ENCODE data around the gene TEDDM1. TPM values are rescaled to one million over a fixed set of nuclear protein-coding genes. Genes with fewer than 3 reads are reported as not detected.
A peak's percentile ranks its signal among the peaks of the same experiment; 100 is the strongest.
"Not testable (repeated sequence)": the region's sequence is repeated elsewhere in the genome, so short reads cannot be mapped to it uniquely, and the experiment has no call there.

The TEDDM1 gene, protein sequence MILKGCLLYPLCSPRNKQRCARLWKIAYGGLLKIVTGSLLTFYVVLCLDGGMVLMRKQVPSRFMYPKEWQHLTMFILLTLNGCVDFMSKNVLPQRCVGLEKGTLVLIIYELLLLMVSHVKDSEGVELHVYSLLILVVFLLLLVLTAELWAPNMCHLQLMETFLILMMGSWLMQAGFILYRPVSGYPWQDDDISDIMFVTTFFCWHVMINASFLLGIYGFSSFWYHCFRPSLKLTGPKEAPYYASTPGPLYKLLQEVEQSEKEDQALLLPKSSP
- not detected for total RNA-seq

DNA sequence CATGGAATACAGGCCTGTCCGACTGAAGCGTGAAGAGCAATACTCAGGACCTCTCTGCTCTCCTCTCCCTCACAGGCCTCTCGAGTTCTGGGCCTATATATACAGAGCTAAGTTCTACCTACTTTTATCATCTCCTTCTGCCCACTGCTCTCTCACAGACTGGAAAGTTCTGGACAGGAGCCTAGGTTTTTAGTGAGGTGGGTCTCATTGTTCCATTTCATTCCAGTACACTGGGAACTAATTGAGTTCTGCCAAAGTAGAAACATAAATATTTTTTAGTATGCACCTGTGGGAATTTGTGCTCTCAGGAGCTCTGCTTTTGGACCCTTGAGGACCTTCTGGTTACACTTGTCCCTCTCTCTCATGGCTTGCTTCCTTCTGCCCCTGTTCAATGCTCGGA is at the start of gene TEDDM1:
Gene TEDDM1 (minus strand): TSS at position 101 of the 400 bp plus-strand sequence. CDS start 182 bp downstream, outside the sequence.
- DNase-seq (ENCODE audit: low read depth in 2 of 3, low spot score in 2 of 3) = no peak

DNA sequence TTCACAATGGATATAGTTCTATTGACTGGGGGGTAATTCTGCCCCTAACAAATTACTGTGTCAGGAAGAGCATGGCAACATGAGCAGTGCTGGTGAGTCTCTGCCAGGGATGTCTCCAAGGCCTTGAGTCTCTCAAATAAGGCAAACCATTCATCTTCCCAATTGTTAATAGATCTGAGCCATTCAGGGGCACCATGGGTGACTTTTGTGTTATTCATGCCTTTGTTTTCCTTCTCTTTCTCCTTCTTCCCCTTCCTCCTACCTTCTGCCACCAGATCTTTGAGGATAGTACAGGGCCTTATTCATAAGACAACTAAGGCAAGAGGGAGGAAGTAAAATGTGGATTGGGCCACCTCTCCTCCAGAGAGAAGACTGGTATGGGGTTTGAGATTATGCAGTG is 49.6 kb upstream of the TEDDM1 start, which contains the start of gene RGSL1:
Gene RGSL1 (plus strand): TSS at position 60 of the 400 bp plus-strand sequence. CDS start 20 bp downstream, at position 80.
- no peak for DNase-seq (ENCODE audit: low read depth in 2 of 3, low spot score in 2 of 3)

DNA sequence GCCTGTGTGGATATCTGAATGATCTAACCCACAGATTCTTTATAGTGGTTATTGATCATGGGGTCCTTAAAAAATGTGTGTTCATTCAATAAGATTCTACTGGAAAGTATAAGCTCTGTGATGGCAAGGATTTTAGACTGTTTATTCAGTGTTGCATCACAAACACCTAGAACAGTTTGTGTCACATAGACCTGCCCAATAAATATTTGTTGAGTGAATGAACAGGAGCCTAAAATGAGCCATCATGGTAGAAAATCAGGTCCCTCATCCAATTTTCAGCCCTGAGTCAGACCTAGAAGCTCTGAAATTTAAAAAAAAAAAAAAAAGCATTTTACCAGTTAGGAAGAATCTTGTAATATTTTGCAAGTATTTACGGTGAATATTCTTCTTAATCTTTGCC is 47.2 kb upstream of the TEDDM1 start:
- no peak for DNase-seq (ENCODE audit: low read depth in 2 of 3, low spot score in 2 of 3)

DNA sequence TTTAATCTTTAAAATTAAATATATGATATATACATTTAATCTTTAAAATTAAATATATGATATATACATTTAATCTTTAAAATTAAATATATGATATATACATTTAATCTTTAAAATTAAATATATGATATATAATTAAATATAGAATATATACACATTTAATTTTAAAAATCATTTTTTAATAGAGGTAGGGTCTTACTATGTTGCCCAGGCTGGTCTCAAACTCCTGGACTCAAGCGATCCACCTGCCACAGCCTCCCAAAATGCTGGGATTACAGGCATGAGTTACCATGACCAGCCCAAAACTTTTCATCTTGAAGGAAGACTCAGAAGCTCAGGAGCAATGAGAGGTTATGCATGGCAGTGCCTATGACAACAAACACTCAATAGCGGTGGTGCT is 46.7 kb upstream of the TEDDM1 start:
- DNase-seq (ENCODE audit: low read depth in 2 of 3, low spot score in 2 of 3) = not testable (repeated sequence)

DNA sequence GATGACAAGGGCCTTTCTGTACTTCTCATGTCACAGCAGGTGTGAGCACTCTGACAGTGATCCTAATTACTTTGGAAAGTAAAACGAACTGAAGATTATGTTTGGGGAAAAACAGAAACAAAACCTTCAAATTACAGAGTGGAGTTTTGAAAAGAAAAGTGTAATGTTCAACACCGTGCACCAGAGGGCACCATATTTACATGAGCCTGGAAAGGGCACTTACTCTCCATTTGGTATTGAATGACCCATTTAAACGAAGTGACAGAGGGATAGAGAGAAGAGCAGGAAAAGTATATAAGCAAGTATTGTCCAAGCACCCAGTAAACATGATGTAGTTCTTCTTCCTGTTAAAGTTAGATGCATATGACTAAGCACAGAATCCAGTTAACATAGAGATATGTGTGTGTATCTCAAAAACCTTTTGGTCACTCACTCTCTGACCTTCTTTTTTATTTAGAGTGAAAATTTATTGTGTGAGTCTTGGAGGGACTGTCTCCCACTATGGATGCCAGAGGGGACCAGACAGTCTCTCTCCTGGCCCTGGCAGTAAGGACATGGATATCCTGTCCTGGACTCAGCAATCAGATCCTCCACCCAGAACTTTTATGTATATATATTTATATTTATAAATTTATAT is 45.7 kb upstream of the TEDDM1 start:
- DNase-seq (ENCODE audit: low read depth in 2 of 3, low spot score in 2 of 3) = peak in 2 of 3 donors; percentile 45 to 60

DNA sequence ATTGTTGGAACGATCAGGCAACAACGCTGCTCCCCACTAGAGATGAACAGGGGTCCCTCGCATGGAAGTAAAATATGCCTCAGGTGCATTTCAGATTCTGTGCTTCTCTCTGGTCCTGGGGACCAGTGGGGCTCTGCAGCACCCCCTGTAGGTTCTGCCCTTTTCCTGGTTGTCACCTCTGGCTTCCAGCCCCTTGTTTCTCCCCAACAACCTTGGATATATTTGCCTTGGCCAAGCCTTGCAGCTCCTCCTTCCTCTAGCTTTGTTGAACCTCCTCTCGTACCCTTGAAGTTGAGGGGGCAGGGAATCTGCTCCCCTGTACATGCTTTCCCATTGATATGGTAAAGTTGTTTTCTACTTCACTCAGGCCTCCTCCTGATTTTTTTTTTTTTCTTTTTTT is 44.0 kb upstream of the TEDDM1 start:
- DNase-seq (ENCODE audit: low read depth in 2 of 3, low spot score in 2 of 3) = no peak

DNA sequence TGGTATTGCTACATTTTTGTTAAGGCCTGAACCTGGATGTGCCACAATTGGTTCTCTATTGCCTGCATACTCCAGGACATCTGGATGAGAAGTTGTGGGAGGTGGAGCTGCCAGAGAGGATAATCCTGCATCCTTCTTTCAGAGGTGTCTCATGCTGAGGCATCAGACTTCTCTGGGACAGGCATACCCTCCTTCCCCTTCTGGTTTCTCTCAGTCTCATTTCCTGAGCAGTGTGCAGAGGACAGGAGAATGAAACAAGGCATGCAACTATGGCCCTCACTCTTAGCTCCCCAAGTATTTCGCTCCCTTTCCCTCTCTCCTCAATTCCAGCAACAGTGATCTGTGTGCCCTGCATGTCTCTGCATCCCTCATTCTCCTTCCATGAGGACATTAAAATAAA is 41.9 kb upstream of the TEDDM1 start:
- DNase-seq (ENCODE audit: low read depth in 2 of 3, low spot score in 2 of 3) = no peak

DNA sequence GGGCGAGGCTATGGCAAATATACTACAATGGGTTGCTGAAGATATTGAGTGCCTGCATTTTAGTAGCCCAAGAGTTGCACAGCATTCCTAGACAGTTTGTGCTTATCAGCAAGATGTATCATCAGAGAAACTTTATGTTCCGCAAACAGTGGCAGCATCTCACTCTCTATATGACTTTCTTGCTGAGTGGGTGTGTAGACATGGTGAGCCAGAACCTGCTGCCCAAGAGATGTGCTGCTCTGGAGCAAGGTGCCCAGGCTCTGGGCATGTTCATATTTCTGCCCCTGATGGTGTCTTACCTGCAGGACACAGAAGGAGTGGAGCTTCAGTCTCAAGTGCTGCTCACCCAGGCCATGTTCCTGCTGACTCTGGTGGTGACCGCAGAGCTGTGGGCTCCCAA is 41.3 kb upstream of the TEDDM1 start:
- DNase-seq (ENCODE audit: low read depth in 2 of 3, low spot score in 2 of 3) = no peak

DNA sequence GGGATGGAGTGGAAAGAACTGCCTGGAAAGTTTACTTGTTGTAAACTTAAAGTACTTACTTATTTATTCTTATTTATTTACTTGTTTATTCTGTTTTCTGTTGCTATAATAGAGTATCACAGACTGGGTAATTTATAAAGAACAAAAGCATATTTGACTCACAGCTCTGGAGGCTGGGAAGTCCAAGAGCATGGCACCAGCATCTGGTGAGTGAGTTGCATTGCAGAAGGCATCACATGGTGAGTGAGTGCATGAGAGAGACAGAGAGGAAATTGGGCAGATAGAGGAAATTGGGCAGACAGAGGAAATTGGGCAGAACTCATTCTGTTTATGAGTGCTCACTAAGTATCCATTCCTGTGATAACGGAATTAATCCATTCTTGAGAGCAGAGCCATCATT is 37.9 kb upstream of the TEDDM1 start:
- no peak for DNase-seq (ENCODE audit: low read depth in 2 of 3, low spot score in 2 of 3)

DNA sequence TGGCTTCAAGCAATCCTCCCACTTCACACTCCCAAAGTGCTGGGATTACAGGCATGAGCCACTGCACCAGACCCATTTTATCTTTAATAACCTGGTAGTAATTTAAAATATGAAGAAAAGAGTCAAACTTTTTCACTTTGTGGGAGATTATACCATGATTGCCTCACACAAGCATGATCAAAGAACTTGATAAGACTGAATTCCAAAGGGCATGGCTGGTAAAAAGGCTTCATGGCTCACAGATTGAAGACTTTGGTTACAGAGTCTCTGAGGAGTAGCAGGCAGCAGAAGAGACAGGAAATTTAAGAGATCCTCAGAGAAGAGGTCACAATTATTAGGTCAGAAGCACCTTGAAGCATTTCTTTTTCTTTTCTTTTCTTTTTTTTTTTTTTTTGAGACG is 33.1 kb upstream of the TEDDM1 start:
- DNase-seq (ENCODE audit: low read depth in 2 of 3, low spot score in 2 of 3) = no peak

DNA sequence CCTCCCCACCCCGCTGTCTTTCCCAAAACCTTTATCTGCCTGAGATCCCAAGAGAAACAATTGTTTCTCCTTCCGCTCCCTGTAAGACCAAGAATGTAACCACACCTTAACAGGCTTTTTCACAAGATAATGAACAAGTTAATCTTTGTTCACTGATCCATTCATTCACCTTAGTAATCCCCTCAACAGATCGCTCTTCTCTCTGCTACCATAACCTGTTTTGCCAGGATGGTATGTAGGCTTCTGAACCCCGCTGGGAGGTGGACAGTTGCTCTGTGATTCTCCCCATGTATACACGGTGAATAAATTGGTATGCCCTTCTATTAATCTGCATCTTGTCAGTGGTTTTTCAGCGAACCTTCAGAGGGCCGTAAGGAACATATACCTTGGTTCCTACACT is 30.8 kb upstream of the TEDDM1 start:
- DNase-seq (ENCODE audit: low read depth in 2 of 3, low spot score in 2 of 3) = no peak

DNA sequence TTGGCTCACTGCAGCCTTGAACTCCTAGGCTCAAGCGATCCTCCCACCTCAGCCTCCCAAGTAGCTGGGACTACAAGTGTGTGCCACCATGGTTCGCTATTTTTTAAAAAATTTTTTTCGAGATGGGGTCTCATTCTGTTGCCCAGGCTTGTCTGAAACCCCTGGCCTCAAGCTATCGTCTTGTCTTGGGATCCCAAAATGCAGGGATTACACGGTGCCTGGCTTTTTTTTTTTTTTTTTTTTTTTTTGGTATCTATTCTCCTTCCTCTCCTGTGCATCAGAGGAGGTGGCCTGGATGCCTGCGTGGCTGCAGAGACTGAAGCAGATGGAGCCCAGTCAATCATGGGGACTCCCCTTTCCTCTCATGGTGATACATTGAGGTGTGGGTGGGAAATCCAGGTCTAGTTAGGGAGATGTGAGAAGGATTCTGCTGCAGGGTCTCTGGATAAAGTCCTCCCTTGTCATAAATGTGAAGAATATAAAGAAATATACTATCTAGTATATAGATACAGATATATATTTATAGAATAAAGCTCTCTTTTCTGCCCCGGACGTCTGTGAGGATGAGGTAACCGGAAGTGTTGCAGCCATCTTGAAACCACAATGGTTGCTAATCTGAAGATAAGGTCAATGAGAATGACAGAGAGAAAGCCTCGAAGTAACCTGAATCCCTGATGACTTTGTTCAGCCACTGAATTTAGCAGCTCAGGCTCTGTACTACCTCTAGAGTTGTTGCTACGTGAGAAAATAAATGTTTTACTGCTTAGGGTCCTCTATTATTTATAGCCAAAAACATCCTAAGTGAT is 30.0 kb upstream of the TEDDM1 start:
- peak in 2 of 3 donors; percentile 31 to 53 for DNase-seq (ENCODE audit: low read depth in 2 of 3, low spot score in 2 of 3)

DNA sequence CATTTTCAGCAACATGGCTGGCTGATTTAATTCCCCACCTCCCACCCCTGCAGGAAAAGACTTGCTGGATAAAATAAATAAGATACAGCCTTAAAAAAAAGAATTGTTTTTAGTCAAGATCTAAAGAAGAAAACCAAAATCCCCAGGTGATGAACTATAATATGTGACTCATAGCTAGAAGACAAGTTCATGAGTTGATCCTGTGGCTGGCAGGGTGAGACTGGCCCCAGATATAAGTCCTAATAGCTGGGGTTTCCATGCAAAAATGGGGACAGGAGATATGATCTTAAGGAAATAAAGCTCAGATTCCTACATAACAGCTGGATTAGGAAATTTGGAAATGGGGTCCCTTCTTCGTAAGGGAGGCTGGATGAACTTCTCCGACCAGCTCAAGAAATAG is 27.6 kb upstream of the TEDDM1 start:
- DNase-seq (ENCODE audit: low read depth in 2 of 3, low spot score in 2 of 3) = no peak

DNA sequence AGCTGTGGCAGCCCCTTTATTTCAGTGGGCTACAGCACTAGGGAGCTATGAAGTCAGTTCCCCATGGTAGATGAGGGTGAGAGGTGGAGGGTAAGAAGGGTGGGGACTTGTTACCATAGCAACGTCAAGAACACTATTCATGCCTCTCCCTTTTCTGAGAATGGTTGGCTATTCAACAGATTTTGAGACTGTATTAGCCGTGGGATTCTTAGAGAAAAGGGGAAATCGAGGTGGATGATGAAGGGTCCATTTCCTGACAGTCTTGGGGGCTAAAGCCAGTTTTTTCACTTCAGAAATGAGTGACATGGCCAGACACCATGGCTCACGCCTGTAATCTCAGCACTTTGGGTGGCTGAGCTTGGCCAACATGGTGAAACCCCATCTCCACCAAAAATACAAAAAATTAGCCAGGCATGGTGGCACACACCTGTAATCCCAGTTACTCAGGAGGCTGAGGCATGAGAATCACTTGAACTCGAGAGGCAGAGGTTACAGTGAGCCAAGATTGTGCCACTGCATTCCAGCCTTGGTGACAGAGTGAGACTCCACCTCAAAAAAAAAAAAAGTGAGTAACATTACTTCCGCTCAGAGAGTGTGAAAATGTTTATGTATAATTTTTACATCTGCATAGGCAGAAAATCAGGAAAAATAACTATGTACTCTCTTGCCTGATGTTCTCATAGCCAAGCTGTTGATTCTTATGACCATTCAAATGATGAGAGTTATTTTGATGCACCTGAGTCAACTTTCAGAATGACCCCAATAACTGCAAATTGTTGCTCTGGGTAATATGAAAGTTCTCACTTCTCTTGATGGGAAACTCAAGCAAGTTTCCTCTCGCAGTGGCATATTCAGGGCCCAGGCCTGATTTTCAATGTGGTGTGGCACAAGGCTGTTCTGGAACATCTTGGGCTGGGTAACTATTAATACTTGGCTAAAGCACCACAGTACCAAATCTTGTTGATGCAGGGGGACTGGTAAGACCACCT is 26.3 kb upstream of the TEDDM1 start:
- DNase-seq (ENCODE audit: low read depth in 2 of 3, low spot score in 2 of 3) = no peak

DNA sequence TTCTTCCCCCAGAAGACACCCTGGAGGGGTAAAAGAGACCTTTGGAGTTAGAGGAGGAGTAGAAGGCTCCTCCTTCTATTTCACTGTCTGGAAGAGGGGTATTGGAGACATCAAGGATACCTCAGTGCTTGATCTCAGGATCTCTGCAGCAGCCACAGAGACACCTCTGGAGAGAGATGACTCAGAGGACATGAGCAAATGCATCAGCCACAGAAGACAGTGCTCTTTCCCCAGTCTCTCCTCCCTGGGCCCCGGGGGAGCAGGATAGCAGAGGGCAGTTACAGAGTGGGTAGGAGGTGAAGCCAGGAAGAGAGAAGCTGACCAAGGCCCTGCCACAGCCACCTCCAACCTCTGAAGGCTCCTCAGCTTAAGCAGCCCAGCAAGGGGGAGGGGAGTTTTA is 15.3 kb upstream of the TEDDM1 start:
- DNase-seq (ENCODE audit: low read depth in 2 of 3, low spot score in 2 of 3) = no peak

DNA sequence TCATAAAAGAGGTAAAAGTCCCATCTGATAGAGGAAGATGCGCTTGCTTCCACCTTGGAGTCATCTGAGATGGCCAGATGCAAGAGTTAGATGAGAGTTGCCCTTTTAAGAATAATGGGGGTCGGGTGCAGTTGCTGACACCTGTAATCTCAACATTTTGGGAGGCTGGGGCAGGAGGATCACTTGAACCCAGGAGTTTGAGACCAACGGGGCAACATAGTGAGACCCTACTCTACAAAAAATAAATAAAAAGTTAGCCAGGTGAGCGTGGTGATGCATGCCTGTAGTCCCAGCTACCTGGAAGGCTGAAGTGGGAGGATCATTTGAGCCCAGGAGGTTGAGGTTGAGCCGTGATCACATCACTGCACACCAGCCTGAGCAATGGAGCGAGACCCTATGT is 13.5 kb upstream of the TEDDM1 start:
- DNase-seq (ENCODE audit: low read depth in 2 of 3, low spot score in 2 of 3) = no peak

DNA sequence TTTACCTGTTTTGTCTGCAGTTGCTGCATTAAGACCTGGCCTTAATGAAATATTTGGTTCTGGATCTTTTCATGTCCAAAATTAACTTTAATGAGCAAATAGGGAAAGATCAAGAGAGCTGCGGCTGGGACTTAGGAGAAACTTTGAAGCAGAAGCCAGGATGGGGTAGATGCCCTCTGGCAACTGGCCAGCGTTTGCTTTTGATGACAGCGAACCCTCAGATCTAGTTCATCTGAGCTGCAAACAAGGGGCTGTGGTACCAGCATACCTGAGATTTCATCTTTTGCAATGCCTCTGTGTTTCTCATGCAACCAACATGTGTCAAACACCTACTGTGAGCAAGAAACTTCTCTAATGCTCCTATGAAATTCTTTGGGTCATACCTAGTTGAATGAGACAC is 13.0 kb upstream of the TEDDM1 start:
- no peak for DNase-seq (ENCODE audit: low read depth in 2 of 3, low spot score in 2 of 3)

DNA sequence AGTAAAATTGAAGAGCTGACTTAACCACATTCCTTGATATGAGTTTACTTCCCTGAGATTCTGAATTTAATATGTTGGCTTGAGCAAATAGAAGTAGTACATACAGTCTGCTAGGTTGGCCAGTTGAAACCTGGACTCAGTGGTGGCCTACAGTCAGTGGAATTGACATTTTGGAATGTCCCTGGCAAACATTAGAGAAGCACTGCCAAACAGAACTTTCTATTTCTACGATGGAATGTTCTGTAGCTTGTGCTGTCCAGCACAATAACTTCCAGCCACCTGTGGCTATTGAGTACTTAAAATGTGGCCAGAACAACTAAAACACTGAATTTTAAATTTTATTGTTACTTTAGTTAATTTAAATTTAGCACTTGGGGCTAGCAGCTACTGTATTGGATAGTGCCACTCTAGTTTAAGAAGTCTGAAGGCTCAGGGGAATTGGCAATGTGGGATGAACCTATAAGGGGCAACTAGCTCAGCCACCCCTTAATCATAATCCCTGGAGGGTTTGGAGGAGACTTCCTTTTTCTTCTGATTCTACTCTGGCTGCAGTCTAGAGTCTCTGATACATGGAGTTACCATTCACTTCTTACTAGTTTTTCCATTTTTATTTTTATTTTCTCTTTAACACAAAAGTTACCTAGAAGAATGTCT is 10.3 kb upstream of the TEDDM1 start:
- no peak for DNase-seq (ENCODE audit: low read depth in 2 of 3, low spot score in 2 of 3)

DNA sequence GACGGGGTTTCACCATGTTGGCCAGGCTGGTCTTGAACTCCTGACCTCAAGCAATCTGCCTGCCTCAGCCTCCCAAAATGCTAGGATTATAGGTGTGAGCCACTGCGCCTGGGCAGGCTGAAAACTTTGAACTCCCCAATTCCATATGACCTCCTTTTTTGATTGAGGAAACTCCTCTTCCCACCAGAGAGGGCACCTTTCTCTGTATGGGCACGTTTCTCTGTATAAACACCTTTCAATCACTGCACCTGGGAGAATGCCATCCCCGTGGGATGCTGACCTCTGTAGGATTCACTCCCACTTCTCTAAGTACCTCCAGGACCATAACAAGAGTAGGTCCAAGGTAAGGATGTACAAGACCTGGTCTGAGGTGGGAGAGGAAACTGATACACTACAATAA is 9.7 kb upstream of the TEDDM1 start:
- DNase-seq (ENCODE audit: low read depth in 2 of 3, low spot score in 2 of 3) = no peak

All from hematopoietic multipotent progenitor cell (in vitro differentiated cells).